GM21390 (cell line): ENCODE results near the gene CAPN12.

ENCODE experiments used
- ATAC-seq: cut with Tn5 transposase; IDR thresholded peaks from one replicate; pipeline ENCODE4 v1.9.1; 2021; ENCODE audit not compliant: unreplicated experiment

Gene CAPN12

GRCh38 chr19:38739440-38740256 is 4.6 kb downstream of the CAPN12 start:
- ATAC-seq, result no peak

- ATAC-seq, result no peak
These were observed 6.1 kb downstream of the CAPN12 start for GRCh38 chr19:38737921-38738737.

- ATAC-seq, result no peak
These were observed 6.9 kb downstream of the CAPN12 start for GRCh38 chr19:38737281-38737865.

GRCh38 chr19:38736413-38737280 is 7.6 kb downstream of the CAPN12 start:
- ATAC-seq, result no peak

GRCh38 chr19:38736036-38736412 is 8.2 kb downstream of the CAPN12 start:
- ATAC-seq, result no peak

GRCh38 chr19:38735257-38735686 is 9.0 kb downstream of the CAPN12 start:
- no peak for ATAC-seq

GRCh38 chr19:38734426-38735256 is 9.6 kb downstream of the CAPN12 start:
- ATAC-seq, result no peak

GRCh38 chr19:38734176-38734425 is 10.2 kb downstream of the CAPN12 start:
- no peak for ATAC-seq

GRCh38 chr19:38733493-38734175 is 10.6 kb downstream of the CAPN12 start:
- no peak for ATAC-seq

- no peak for ATAC-seq
These were observed 11.1 kb downstream of the CAPN12 start for GRCh38 chr19:38733241-38733492.

GRCh38 chr19:38731654-38732301 is 12.5 kb downstream of the CAPN12 start:
- ATAC-seq, result no peak

GRCh38 chr19:38730731-38731589 is 13.3 kb downstream of the CAPN12 start:
- no peak for ATAC-seq

- ATAC-seq, result no peak
These were observed 13.9 kb downstream of the CAPN12 start for GRCh38 chr19:38730470-38730730.

- ATAC-seq, result no peak
These were observed 14.4 kb downstream of the CAPN12 start for GRCh38 chr19:38729653-38730469.

GRCh38 chr19:38728752-38729541 is 15.3 kb downstream of the CAPN12 start:
- no peak for ATAC-seq

- ATAC-seq, result no peak
These were observed 16.2 kb downstream of the CAPN12 start for GRCh38 chr19:38727868-38728660.
